ENCODE measurements around the gene ARID4A. TPM values are rescaled to one million over a fixed set of nuclear protein-coding genes. Genes with fewer than 3 reads are reported as not detected.

ARID4A gene
- total and polyA plus RNA-seq, 3 donors from 2014 or later, result 3.1 to 29.3 (median 26.9) TPM

DNA sequence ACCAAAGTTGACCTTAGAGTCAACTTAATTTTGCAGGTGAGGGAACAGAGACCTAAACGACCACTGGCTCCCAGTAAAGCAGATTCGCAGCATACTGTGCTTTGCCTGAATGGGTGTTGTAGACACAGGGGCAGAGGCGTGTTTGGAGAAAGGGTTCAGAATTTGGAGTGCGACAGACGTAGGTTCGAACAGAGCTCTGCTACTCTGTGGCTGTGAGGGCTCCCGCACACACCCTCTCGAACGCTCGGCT, 97.1 kb downstream of the ARID4A start:
- Histone ChIP-seq H3K4me1 (peaks cover 9% of the 10 kb centered on the region), H3K9me3 (no peaks in the 10 kb centered on the region), H3K27ac (peak overlapping the region; percentile 77 to 83), H3K27me3 (no peaks in the 10 kb centered on the region), H3K4me3 (peak overlapping the region; percentile 65 to 69), H3K36me3 (ENCODE audit: low read depth, missing control alignments) (no peaks in the 10 kb centered on the region)
- no peak for TF ChIP-seq CTCF (IDR thresholded peaks at IDR 0.05)
- TF ChIP-seq POLR2A (IDR thresholded peaks at IDR 0.05), result no peak
- intact Hi-C loops (cut with DNase I; ENCODE audit: low total_unique reads), result no loop called here
- 19 to 38% methylated on average over 5 to 10 of the region's 10 CpGs for WGBS, 2 donors
- DNase-seq, result no peak

- Histone ChIP-seq H3K27me3 (no peaks in the 10 kb centered on the region), H3K4me1 (peaks cover 9% of the 10 kb centered on the region), H3K27ac (peak within 1 kb of the TSS; percentile 77 to 83), H3K9me3 (no peaks in the 10 kb centered on the region), H3K4me3 (peak within 1 kb of the TSS; percentile 65 to 69), H3K36me3 (ENCODE audit: low read depth, missing control alignments) (no peaks in the 10 kb centered on the region)
- intact Hi-C loops (cut with DNase I; ENCODE audit: low total_unique reads), result no loop called here
- DNase-seq, result peak; percentile 74
- TF ChIP-seq CTCF (IDR thresholded peaks at IDR 0.05) (peak; percentile 78 to 94 (median 89)), POLR2A (IDR thresholded peaks at IDR 0.05) (no peak)
- WGBS, 2 donors, result 8 to 25% methylated on average over 20 to 80 of the region's 86 CpGs
Measured at GRCh38 chr14:58395812-58396788, 97.7 kb downstream of the ARID4A start, which contains the start of gene TOMM20L. TOMM20L (plus strand) TSS chr14:58395930; CDS start chr14:58395958, 28 bp downstream.

GRCh38 chr14:58397156-58397555, 98.8 kb downstream of the ARID4A start:
- TF ChIP-seq POLR2A (IDR thresholded peaks at IDR 0.05) (no peak), CTCF (IDR thresholded peaks at IDR 0.05) (no peak)
- no peak for DNase-seq
- intact Hi-C loops (cut with DNase I; ENCODE audit: low total_unique reads), result no loop called here
- H3K4me3 ChIP-seq, result no peak overlapping the region
- WGBS, 2 donors, result 73 to 79% methylated on average over 6 of the region's 6 CpGs
- H3K36me3 ChIP-seq (ENCODE audit: low read depth, missing control alignments), result no peaks in the 10 kb centered on the region
- H3K4me1 ChIP-seq, result peaks cover 9% of the 10 kb centered on the region
- H3K9me3 ChIP-seq, result no peaks in the 10 kb centered on the region
- no peak overlapping the region for H3K27ac ChIP-seq
- H3K27me3 ChIP-seq, result no peaks in the 10 kb centered on the region

DNA sequence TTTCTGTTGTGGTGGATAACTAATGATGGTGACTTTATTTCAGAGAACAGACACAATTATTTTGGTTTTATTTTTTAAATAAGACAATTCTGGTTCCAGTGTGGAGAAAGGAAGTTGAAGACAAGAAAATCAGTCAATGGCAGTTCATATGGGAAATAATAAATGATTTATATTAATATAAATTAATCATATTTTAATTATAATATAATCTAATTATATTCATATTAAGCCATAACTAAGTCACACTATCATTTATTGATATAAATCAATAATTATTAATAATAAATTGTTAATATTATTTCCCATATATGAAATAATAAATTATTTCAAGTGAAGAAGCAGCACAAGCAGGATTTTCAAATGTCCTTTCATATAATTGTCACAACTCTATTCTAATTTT, 100.1 kb downstream of the ARID4A start:
- Histone ChIP-seq H3K27me3 (no peaks in the 10 kb centered on the region), H3K36me3 (ENCODE audit: low read depth, missing control alignments) (no peaks in the 10 kb centered on the region), H3K27ac (no peak overlapping the region), H3K4me1 (peaks cover 9% of the 10 kb centered on the region), H3K4me3 (no peak overlapping the region), H3K9me3 (no peaks in the 10 kb centered on the region)
- TF ChIP-seq POLR2A (IDR thresholded peaks at IDR 0.05) (no peak), CTCF (IDR thresholded peaks at IDR 0.05) (no peak)
- no peak for DNase-seq
- intact Hi-C loops (cut with DNase I; ENCODE audit: low total_unique reads), result no loop called here

GRCh38 chr14:58398895-58399294, 100.5 kb downstream of the ARID4A start:
- intact Hi-C loops (cut with DNase I; ENCODE audit: low total_unique reads), result no loop called here
- WGBS, 2 donors, result 76 to 94% methylated on average over 3 of the region's 3 CpGs
- H3K4me3 ChIP-seq, result no peak overlapping the region

More at GRCh38 chr14:58398895-58399294, 100.5 kb downstream of the ARID4A start:
- Histone ChIP-seq H3K36me3 (ENCODE audit: low read depth, missing control alignments) (no peaks in the 10 kb centered on the region), H3K9me3 (no peaks in the 10 kb centered on the region), H3K27ac (no peak overlapping the region), H3K4me1 (peaks cover 9% of the 10 kb centered on the region), H3K27me3 (no peaks in the 10 kb centered on the region)
- no peak for DNase-seq
- TF ChIP-seq CTCF (IDR thresholded peaks at IDR 0.05) (no peak), POLR2A (IDR thresholded peaks at IDR 0.05) (no peak)
